DMS153 (cell line): ENCODE measurements around the gene HNRNPUL2.

ENCODE experiments used
- DNase-seq: peaks from one replicate; lab custom pipeline; 2025; lab: John Stamatoyannopoulos, UW

Gene HNRNPUL2

DNA sequence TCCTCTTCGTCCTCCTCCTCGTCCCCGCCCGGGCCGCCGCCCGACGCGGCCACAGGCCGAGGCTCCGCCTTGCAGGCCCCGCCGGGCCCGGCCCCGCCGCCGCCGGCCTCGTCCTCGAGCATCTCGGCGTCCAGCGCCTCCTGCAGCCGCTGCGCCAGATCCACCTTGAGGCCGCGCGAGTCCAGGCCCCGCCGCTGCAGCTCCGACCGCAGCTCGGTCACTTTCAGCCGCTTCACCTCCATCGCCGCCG, 417 bp downstream of the HNRNPUL2 start:
- DNase-seq: no peak

DNA sequence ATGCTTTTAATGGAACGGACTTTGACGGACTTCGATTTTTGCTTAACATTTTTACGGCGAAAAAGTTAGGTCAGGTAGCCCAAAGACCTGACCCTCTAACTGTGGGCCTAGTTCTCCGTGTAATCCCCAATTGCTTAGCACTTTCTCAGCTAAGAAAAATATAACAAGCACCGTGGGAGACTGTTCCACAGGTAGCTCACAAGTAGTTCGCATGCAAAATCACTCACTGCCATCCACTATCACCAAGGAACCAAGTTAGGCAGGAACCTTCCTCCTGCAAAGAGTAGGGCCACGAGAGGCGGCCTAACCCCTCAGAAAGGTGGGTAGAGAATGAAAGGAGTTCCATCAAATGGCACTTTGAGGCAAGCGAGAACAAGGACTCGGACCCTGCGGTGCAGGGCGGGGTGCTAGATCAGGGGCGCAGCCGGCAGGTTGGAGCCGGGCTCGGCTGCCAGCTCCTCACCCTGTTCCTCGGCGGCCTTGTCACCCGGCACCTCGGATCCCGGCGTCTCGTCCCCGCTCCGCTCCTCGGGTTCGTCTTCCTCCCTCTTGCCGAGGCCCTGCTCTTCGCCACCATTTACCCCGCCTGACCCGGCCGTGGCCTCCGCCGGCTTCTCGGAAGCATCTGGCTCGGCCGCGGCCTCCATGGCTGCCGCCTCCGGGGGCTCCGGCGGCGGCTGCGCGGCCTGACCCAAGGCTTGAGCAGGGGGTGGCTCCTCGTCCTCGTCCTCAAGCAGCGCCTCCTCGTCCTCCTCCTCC, 922 bp downstream of the HNRNPUL2 start:
- no peak for DNase-seq

DNA sequence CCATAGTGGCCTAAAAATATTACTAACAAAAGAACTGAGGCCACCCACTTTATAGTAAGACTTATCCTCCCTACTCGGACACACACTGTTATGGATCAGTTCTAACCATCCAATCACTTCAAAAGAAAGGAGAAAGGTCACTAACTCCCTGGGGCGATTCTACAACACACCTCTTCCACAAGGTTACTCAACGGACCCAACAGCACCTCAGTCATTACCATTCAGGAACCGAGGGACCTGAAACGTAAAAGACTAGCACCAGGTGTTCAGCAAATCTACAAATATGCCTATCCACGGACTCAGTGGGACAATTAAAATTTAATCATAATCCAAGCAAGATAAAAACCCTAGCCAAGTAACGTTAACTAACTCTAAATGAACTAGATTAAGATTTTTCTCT, 1.6 kb downstream of the HNRNPUL2 start:
- DNase-seq: no peak

DNA sequence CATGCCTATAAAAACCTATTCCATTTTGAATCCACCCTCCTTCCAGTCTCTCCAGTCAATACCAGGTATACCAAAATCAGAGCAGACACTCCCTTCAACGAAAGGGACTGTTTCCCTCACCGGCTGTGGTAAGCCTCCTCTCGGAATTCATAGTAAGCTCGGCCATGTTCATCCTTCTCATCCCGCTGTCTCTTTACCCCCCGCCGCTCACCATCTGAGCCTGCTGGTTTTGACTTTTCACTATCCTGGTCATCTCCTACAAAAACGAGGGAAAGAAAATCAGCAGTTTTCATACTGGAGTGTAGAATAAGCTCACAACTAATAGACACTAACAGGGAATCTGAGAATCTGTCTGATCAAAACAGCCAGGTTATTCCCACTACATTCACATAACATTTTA, 3.1 kb downstream of the HNRNPUL2 start:
- DNase-seq: no peak

DNA sequence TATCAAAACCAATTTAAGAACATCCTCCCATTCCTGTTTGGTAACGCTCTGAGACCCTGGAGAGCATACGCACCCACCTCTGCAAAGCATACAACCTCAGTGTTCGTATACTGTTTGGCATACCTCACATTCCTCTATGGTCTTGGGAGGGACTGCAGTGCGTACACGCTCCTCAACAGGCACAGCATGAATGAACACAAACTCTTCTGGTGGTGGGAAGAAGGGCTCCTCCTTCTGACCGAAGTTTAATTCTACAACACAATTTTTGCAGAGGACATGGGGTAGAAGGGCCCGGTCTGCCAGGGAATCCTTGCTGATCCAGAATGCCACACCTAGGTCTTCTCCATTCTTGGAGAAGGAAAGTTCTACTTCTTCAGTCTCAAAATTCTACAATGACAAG, 5.3 kb downstream of the HNRNPUL2 start:
- no peak for DNase-seq

DNA sequence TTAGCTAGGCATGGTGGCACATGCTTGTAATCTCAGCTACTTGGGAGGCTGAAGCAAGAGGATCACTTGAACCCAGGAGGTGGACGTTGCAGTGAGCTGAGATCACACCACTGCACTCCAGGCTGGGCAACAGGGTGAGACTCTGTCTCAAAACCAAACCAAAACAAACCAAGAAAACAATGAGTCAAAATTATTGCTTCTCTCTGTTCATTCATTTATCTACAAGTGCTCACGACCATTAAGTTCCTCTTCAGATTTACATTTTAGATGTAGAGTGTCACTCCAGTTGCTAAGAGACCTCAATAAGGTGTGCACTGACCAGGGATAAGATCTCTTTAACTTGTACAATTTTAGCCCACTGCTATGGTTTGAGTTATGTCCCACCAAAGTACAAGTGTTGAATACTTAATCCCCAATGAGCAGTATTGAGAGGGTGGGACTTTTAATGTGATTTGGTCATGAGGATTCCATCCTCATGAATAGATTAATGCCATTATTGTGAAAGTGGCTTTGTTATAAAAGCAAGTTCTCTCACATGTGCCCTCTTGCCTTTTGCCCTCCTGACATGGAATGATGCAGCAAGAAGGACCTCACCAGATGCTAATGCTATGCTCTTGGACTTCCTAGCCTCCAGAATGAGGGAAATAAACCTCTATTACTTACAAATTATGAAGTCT, 7.8 kb downstream of the HNRNPUL2 start:
- no peak for DNase-seq

DNA sequence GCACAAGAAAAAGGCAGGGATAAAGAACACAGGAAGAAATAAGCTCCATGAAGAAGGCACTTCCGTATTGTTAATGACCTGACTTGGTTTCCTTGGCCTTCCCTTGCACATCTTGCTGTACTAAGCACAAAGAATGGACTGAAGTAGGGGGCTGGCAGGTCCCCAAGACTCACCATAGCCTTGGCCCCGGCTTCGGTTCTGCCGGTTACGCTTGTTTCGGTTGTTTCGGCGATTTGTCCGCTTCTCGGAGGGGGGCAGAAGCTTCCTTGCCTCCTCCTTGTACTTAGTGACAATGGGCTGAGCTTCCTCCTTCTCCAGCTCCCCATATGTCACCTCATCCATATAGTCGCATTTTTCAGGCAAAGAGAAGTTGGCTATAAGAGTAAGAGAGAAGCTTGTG, 10.4 kb downstream of the HNRNPUL2 start:
- DNase-seq: no peak

DNA sequence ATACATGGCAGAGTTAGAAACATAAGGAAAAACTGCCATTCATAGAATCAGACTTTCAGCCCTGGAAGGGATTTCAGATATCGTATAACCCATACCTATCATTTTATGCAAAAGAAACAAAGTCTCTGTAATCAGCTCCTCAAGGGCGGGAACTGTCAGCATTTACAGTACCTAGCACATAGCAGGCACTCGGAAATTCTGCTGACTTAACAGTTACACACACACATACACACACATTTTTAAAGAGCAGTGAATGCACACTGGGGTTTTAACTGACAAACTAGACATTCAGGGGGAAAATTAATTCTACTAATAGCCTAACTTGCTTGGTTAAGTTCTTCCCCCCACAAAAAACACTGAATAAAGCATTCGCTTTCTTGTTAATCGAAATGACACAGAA, 11.1 kb downstream of the HNRNPUL2 start:
- DNase-seq: no peak

DNA sequence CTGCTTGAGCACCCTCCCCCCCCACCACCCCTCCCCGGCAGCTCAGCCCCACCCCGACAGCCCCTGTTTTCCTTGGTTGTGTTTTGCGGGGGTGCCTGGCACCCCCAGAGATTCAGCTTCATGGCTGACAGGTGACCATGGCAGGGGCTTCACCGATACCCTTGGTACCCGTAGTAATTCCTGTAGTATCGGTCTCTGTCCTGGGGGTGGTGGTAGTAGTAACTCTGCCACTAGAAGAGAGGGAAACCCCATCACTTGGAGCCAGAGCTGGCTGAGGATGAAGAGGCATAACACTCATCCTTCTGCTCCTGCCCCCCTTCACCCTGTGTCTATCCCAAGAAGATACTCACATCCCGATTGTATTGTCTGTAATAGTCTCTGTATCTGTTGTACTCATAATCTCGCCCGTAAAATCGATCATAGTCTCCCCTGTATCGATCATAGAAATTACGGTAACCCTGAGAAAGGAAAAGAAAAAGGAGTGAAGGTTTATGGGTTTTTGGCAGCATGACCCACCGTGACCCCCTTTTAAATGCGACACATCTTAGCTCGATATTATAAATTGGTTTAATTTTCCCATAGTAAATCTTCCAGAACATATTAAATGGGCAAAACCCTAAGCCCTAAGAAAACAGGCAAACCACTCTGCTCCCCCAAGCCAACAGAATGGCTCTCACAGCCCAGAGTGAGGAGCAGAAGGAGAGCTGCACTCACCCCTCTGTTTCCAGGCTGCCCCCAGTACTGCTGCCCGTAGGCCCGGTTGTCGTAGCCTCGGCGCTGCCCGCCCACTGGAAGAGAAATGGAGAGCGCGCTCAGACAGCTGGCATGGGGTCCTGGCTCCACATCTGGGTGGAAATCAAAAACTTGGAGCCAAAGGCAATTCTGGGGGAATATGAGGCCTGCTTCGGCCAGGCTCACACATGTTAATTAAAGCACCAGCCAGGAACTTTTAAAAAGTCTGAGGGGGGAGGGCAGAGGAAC, 11.8 kb downstream of the HNRNPUL2 start:
- DNase-seq: no peak

DNA sequence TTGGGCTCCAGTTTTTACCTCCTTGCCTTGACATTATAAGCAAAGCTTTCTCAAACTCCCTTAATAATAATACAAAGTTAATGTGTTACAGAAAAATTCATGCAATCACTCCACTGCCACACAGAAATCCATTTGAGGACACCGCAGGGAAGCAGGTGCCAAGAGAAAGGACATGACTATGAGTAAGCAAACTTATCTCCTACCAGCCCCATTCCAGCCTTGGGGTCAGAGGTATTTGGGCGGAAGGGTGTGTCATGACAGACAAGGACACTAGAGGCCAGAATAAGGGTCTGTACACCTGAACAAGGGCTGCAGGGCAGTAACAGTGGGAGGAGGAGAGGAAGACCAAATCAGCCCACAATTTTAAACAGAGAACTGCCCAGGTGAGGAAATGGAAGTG, 13.9 kb downstream of the HNRNPUL2 start:
- no peak for DNase-seq

DNA sequence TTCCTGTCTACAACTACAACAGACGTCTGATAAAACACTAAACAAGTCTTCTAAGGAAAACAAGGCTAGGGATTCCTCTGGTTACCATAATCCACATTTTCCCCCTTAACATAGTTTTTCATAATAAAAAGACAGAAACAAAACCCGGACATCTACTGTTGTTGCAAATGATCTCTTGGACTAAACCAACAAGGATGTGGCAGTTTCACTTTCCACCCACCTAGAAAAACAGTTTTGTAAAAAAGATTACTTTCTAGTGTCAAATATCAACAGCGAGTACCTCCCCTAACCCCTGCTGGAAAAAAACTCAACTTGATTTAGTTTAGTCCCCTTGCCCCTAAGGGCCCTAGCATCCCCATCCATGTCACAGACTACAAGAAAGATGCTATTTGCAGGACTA, 14.4 kb downstream of the HNRNPUL2 start:
- no peak for DNase-seq

DNA sequence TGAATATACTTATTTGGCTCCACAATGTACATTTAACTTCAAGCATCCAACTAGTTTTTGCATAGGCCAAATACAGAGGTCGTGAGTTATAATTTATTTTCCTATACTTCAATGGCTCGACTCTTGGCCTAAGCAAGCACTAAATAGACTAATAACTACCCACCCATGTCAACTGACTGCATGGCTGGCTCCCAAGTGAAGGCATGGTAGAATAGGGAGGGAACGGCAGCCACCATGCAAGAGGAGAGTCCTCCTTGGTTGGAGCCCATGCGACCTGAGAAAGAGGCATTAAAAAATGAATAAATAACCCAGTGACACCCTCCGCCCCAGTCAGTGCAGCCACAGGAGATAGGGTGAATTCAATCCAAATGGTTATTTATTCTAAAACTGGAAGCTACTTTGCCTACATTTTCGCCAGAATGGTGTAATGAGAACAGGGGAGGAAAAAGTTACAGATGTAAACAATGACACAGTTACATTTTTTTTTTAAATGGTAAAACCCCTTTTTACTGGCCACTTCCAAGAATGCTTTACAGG, 14.9 kb downstream of the HNRNPUL2 start:
- DNase-seq: no peak

DNA sequence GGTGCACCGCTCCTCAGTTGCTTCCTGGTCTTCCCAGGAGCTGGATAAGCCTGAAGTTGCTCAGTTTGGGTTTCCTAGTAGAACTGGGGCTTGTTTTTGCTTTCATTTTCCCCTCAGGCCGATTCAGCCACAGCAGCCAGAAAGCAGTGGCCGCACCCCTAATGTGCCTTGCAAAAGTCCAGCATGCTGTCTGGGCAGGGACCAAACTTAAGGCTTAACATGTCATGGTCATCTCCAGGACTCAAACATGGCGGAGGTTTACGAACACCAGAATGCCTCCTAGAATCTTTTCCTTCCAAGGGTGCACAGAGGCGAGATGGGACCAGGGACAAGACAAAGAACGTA, 17.3 kb downstream of the HNRNPUL2 start:
- DNase-seq: no peak

DNA sequence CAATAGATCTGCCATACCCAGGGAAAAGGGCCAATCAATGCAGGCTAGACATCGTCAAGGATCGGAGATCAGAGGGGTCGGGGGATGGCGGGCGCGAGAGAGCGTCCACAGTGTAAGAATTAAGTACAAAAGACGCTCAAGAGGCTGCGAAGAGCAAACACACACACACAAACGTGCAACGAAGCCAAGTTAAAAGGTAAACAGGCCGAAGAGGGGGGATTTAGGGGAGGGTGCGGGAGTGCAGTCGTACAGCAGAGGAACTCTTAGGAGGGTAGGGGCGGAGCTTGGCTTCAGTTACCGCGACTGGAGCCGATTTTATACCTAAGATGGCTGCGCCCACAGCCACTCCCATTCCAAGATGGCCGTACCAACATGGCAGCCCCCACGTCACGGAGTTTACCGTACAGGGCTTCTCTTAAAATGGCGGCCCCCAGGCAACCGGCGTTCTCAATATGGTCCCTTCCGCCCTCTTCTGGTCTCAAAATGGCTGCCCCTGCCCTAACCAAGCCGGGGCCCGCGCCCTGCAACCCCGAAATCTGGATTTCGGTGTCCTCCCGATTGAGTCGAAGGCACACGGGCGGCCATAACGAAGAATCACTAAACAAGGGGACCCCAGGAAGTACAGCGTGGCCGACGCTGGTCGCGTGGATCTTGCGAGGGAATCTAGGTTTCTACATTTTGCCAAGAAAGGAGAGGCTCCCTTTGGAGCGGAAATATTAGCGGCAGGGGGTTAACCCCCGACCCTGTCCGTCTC, 17.8 kb downstream of the HNRNPUL2 start:
- DNase-seq: peak; percentile 95

DNA sequence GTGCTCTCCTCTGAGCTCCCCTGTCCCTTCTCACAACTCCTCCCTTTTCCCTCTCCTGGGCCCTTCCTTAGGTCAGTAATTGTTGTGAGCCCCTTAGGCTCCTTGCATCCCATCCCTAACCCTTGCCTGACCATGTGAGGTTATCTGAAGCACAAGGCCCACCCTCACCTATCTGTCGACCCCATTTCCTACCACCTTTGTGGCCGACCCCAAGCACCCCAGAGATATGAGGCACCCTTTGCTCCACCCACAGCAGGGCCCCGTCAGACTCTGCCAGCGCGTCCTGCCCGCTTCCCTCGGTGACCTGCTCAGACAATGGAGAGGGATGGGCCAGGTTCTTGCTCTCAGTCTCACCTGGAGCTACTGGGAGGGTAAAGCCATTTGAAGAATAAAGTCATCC, 18.5 kb downstream of the HNRNPUL2 start:
- peak; percentile 34 for DNase-seq

DNA sequence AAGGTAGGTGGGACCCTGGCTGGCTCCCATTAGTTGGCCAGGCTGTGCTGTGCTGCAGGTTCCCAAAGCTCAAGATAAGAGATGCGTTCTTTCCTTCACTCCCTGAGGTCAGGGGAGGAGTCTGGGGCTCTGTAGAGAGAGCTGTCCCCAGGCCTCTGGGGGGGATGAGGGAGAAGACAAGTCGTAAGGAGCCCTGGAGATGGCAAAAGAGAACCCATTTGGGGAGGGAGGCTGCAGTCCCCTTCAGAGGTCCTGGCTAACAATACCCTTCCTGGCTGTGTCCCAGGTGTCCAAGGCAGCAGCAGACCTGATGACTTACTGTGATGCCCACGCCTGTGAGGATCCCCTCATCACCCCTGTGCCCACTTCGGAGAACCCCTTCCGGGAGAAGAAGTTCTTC, 18.9 kb downstream of the HNRNPUL2 start:
- DNase-seq: no peak

DNA sequence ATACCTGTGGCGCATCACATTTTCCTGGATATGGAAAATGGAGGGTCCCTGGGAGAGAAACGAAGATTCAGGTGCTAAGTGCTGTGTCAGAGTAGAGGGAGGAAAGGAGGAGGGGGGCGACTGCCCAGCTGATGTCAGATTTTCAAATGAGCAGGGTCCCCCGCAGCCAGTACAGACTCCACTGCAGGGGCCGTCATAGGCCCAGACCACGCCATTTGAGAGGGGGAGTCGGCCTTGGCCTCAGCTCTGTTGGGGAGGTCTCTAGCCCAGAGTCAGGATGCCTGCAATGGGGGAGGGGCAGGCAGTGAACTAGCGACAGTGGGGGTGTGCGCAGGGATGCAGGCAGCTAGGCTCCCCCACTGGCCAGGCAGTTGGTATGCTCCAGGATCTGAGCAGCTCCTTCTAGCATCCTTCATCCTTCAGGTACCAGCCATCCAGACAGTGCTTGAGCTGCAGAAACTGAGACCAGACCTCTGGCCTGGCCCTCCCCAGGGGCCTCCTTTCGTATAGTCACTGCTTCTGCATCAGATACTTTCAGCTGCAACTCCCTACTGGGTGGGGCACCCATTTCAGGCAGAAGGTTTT, 19.9 kb downstream of the HNRNPUL2 start, which contains the start of the genes BSCL2 and GNG3:
Gene BSCL2, minus strand, starts transcription at position 148 of the 585 bp plus-strand sequence. CDS start 229 bp downstream, outside the sequence.
Gene GNG3, plus strand, starts transcription at position 400 of the 585 bp plus-strand sequence. CDS start 620 bp downstream, outside the sequence.
- DNase-seq: peak; percentile 62

DNA sequence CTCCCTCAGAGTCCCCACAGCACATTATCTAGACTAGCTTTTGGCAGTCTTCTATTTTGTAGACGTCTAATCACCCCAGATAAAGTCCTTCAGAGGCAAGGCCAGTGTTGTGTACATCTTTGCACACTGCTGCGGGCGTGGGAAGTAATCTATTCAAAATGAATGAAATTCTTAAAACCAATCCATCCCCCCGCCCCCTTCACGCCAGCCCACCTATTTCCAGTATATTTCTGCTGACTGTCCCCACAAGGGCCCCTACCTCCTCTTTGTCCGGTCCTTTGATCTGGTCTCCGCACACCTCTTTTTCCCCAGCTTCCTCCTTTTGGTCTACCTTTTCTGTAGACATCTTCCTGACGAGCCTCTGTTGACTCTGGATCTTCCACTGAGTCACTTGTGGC, 20.4 kb downstream of the HNRNPUL2 start:
- DNase-seq: no peak

DNA sequence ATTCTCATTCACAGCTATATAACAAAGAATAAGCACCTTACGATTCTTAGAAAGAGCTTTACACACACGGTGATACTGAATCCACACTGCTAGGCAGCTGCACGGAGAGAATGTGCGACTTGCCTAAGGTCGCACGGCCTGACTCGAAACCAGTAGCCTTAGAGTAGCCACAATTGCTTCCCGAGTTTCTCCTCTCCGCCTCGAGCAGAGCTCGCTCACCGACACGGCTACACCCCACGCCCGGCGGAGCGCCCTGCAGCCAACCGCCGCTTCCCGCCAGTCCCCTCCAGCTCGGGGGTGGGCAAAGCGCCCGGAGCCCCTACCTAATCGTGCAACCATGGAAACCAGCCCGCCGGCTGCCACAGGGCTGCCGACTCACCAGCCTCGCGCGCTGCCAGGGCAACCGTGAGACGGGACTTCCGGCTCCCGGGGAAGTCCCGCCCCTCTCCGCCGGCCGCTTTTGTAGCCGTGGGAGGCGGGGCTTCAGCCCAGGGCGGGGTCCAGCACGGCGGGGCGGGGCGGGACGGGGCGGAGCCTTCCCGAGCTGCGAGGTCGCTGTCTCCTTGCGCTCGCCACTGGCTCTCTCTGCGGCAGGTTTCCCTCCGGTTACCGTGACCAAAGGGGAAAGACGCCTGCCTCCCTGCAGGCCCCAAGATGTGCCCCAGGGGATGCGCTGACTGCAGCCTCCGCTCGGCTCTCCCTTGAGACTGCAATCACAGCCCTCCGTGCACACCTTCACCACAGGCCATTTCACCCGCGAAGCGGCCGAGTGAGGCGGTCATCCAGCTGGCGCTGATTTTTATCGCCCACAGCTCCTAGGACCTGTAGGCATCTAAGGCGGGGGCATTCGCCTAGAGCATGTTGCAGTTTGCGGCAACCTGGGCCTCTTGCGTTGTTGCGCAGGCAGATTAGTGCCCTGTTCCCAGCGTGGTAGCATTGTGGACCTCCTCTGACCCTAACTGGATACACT, 21.1 kb downstream of the HNRNPUL2 start:
- DNase-seq: peak; percentile 83

DNA sequence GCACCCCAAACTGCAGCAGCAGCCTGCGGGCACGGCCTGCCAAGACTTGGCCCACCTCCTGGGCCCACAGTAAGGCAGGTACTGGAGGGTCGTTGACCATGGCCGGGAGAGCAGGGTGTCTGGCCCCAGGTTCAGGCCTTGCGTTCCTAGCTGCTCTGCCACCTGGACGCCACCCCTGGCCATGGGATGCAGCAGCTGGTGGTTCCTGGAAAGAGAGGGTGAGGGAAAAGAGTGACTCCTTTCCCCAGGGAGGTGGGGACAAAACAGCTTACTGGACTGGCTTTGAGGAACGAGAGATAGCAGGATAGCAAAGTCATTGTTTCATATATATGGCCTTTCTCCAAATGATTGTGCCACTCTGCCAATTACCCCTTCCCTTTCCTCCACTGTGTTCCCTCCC, 21.8 kb downstream of the HNRNPUL2 start:
- DNase-seq: peak; percentile 5
